K562 (cell line): Measurements from ENCODE around the gene MCM9. TPM values are rescaled to one million over a fixed set of nuclear protein-coding genes. Genes with fewer than 3 reads are reported as not detected.

Experiments
- ATF1 ChIP-seq, 2 experiments: fragments of 450-650 bp in 1 of 2; IDR thresholded peaks; 2 replicates each; pipeline ENCODE4 v1.6.1; 2016; ENCODE audit warnings: missing compliant biosample characterization in 1 of 2, missing genetic modification characterization in 1 of 2
- BRF1 ChIP-seq: IDR thresholded peaks from 3 replicates; pipeline ENCODE4 v1.6.1; 2011; ENCODE audit warnings: borderline replicate concordance, mild to moderate bottlenecking; ENCODE audit not compliant: insufficient read length; ENCODE audit errors: extremely low read depth
- CEBPG ChIP-seq, 3 experiments: fragments of 200-800 bp in 1 of 3; sonication (Bioruptor generic) in 1 of 3; sonication (generic) in 1 of 3; formaldehyde crosslinking in 1 of 3; IDR thresholded peaks in 2 of 3; conservative IDR thresholded peaks in 1 of 3; 2 replicates each; pipeline versions ENCODE4 v1.6.1 to v1.8.0; 2016 to 2022; ENCODE audit warnings: missing compliant biosample characterization in 2 of 3, missing genetic modification characterization in 2 of 3, mild to moderate bottlenecking in 1 of 3, missing genetic modification reagents in 1 of 3
- COPS2 ChIP-seq: fragments of 450-650 bp; conservative IDR thresholded peaks from 2 replicates; pipeline ENCODE4 v1.6.1; 2016; ENCODE audit warnings: mild to moderate bottlenecking, moderate library complexity
- ERF ChIP-seq: fragments of 450-650 bp; formaldehyde crosslinking; IDR thresholded peaks from 2 replicates; pipeline ENCODE4 v1.4.0; 2020; ENCODE audit warnings: mild to moderate bottlenecking, mixed read lengths
- FOXK2 ChIP-seq, 2 experiments: fragments of 450-650 bp; IDR thresholded peaks in 1 of 2; conservative IDR thresholded peaks in 1 of 2; 2 replicates each; pipeline ENCODE4 v1.6.1; 2016; ENCODE audit warnings: low read depth in 2 of 2, mild to moderate bottlenecking in 1 of 2
- FUS ChIP-seq: fragments of 200-400 bp; formaldehyde crosslinking; optimal IDR thresholded peaks from 2 replicates; pipeline ENCODE3; 2017; ENCODE audit warnings: low read depth, low read length
- HMGN3 ChIP-seq: IDR thresholded peaks from 2 replicates; pipeline ENCODE4 v1.6.1; 2011; ENCODE audit warnings: borderline replicate concordance, low read depth, mild to moderate bottlenecking, mixed read lengths, low read length; ENCODE audit not compliant: insufficient read length; ENCODE audit errors: extremely low read depth
- HOXB6 ChIP-seq: fragments of 250-450 bp; sonication (Bioruptor Pico); IDR thresholded peaks from 2 replicates; pipeline ENCODE4 v1.5.1; 2022; ENCODE audit warnings: mild to moderate bottlenecking, borderline replicate concordance
- PYGO2 ChIP-seq: fragments of 450-650 bp; IDR thresholded peaks from 2 replicates; pipeline ENCODE4 v1.6.1; 2016; ENCODE audit warnings: mild to moderate bottlenecking, missing genetic modification characterization, moderate library complexity, missing compliant biosample characterization
- TAL1 ChIP-seq: fragments of 450-650 bp; IDR thresholded peaks from 2 replicates; pipeline ENCODE4 v1.6.1; 2016; ENCODE audit warnings: mild to moderate bottlenecking
- TFAM ChIP-seq: fragments of 250-450 bp; sonication (Bioruptor Pico); conservative IDR thresholded peaks from 2 replicates; pipeline ENCODE4 v1.5.0; 2021; ENCODE audit warnings: mild to moderate bottlenecking, moderate library complexity
- YY1 ChIP-seq, 3 experiments: IDR thresholded peaks; 2 replicates each; pipeline ENCODE4 v1.6.1; 2011; ENCODE audit warnings: low read length in 2 of 3, mild to moderate bottlenecking in 2 of 3, moderate library complexity in 2 of 3, borderline replicate concordance in 1 of 3, control low read depth in 1 of 3, low read depth in 1 of 3; ENCODE audit not compliant: insufficient read depth in 3 of 3, insufficient replicate concordance in 2 of 3, control insufficient read depth in 1 of 3, insufficient read length in 1 of 3; ENCODE audit errors: extremely low read depth in 1 of 3
- ZNF184 ChIP-seq: sonication (generic); formaldehyde crosslinking; IDR thresholded peaks from 2 replicates; pipeline ENCODE4 v1.5.0; 2020; ENCODE audit warnings: missing genetic modification reagents
- ZNF316 ChIP-seq: fragments of 450-650 bp; IDR thresholded peaks from 2 replicates; pipeline ENCODE4 v1.6.1; 2016
- ZNF41 ChIP-seq: fragments of 250-450 bp; sonication (Bioruptor Pico); conservative IDR thresholded peaks from 2 replicates; pipeline ENCODE4 v1.4.0; 2020; ENCODE audit warnings: mild to moderate bottlenecking
- ZNF518B ChIP-seq: fragments of 250-450 bp; sonication (Bioruptor Pico); IDR thresholded peaks from 2 replicates; pipeline ENCODE4 v1.5.0; 2021; ENCODE audit warnings: mild to moderate bottlenecking, moderate library complexity
- ZNF57 ChIP-seq: fragments of 450-650 bp; formaldehyde crosslinking; IDR thresholded peaks from 2 replicates; pipeline ENCODE4 v1.4.0; 2020; ENCODE audit warnings: mild to moderate bottlenecking, moderate library complexity
- ZNF695 ChIP-seq: fragments of 450-650 bp; formaldehyde crosslinking; IDR thresholded peaks from 2 replicates; pipeline ENCODE4 v1.4.0; 2020; ENCODE audit warnings: mild to moderate bottlenecking, moderate library complexity
- ZNF77 ChIP-seq: fragments of 250-450 bp; sonication (Bioruptor Pico); IDR thresholded peaks from 2 replicates; pipeline ENCODE4 v1.5.0; 2020
- ZNF778 ChIP-seq: fragments of 450-650 bp; formaldehyde crosslinking; IDR thresholded peaks from 2 replicates; pipeline ENCODE4 v1.4.0; 2020; ENCODE audit warnings: mild to moderate bottlenecking, moderate library complexity
- polyA plus RNA-seq, 8 experiments: library from polyadenylated mRNA; depleted of rRNA in 4 of 8; stranded (reverse) in 5 of 8; unstranded in 3 of 8; fragments of >200 nt; fragmentation: Nextera tagmentation in 2 of 8; fragmentation: Illumina TruSeq in 1 of 8; extraction: Ambion mirVana in 2 of 8; extraction: Trizol in 1 of 8; gene quantifications; 2 replicates each; pipeline versions ENCODE4 v1.2.1 to v1.2.3, GENCODE V29; 2011 to 2014; ENCODE audit warnings: inconsistent platforms in 1 of 8, missing spikeins in 1 of 8
- total RNA-seq, 7 experiments: library from RNA; depleted of rRNA in 6 of 7; stranded (reverse); fragments of >200 nt in 6 of 7; fragmentation: Illumina TruSeq in 2 of 7; extraction: Trizol in 2 of 7; gene quantifications; 2 replicates each; pipeline versions ENCODE4 v1.2.1 to v1.2.3, GENCODE V29; 2011 to 2021; ENCODE audit warnings: low replicate concordance in 1 of 7
- TF ChIP-seq, protein P1 (sequence below): fragments of 250-450 bp; sonication (Bioruptor Pico); IDR thresholded peaks from 2 replicates; pipeline ENCODE4 v1.5.0; 2022; ENCODE audit warnings: mild to moderate bottlenecking

The MCM9 gene
- total and polyA plus RNA-seq, 9 of the 15 experiments (the other 6 are each of a cell fraction or from before 2014, with no cell fraction given), result 4.8 to 16.7 (median 11.6) TPM

DNA sequence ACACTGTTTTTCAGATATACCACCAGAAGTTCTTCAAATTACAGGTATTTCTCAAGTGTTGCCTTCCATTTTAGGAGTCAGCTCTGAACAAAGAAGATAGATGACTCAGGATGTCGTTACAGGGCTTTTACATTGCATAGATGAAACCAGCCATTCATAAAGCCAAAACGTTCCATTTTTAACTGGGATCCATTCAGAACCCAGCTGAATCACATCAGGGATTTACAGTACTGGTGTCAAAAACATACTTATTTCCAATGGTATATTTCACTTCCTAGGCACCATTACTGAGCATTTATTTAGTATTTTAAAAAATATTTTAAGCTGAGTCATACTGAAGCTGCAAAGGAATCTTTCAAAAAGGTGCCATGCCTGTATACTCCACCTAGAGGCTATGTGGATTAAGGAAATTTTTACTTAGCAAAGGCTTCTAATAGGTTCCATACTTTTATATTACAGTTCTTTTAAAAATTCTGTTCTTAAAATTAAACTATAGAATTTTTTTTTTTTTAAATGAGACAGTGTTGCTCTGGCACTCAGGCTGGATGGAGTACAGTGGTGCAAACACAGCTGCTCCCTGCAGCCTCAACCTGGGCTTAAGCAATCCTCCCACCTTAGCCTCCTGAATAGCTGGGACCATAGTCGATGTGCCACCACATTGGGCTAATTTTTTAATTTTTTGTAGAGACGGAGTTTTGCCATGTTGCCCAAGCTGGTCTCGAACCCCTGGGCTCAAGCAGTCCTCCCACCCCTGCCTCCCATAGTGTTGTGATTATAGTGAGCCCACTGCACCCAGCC, 38.4 kb downstream of the MCM9 start (continued):
- TF ChIP-seq ZNF518B, result no peak
- TF ChIP-seq CEBPG (CRISPR knock-in tag; IDR thresholded peaks at IDR 0.05), result no peak
- TF ChIP-seq CEBPG (tag; conservative IDR thresholded peaks at IDR 0.05 in 1 of 2, IDR thresholded peaks at IDR 0.05 in 1 of 2), result no peak; a peak in 1 of 4 replicates
- TF ChIP-seq ZNF41 (CRISPR knock-in tag), result no peak
- no peak for TF ChIP-seq ZNF77
- peak in 1 of 3 experiments; percentile 76 for TF ChIP-seq YY1 (IDR thresholded peaks at IDR 0.05; ENCODE audit: borderline replicate concordance in 1 of 3, control insufficient read depth in 1 of 3, extremely low read depth in 1 of 3, insufficient read depth in 3 of 3, insufficient read length in 1 of 3, insufficient replicate concordance in 2 of 3, low read depth in 1 of 3, low read length in 2 of 3)
- TF ChIP-seq, protein P1, sequence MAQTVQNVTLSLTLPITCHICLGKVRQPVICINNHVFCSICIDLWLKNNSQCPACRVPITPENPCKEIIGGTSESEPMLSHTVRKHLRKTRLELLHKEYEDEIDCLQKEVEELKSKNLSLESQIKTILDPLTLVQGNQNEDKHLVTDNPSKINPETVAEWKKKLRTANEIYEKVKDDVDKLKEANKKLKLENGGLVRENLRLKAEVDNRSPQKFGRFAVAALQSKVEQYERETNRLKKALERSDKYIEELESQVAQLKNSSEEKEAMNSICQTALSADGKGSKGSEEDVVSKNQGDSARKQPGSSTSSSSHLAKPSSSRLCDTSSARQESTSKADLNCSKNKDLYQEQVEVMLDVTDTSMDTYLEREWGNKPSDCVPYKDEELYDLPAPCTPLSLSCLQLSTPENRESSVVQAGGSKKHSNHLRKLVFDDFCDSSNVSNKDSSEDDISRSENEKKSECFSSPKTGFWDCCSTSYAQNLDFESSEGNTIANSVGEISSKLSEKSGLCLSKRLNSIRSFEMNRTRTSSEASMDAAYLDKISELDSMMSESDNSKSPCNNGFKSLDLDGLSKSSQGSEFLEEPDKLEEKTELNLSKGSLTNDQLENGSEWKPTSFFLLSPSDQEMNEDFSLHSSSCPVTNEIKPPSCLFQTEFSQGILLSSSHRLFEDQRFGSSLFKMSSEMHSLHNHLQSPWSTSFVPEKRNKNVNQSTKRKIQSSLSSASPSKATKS (CRISPR knock-in tag), result no peak
- TF ChIP-seq BRF1, result no peak
- TF ChIP-seq ZNF57 (CRISPR knock-in tag), result no peak
- no peak for TF ChIP-seq FOXK2 (conservative IDR thresholded peaks at IDR 0.05 in 1 of 2, IDR thresholded peaks at IDR 0.05 in 1 of 2; ENCODE audit: low read depth in 2 of 2)
- TF ChIP-seq TAL1, result no peak
- TF ChIP-seq ATF1 (CRISPR knock-in tag; IDR thresholded peaks at IDR 0.05), result no peak
- TF ChIP-seq ATF1 (tag; IDR thresholded peaks at IDR 0.05), result peak; percentile 20; the same call in 1 of the 2 replicates
- no peak for TF ChIP-seq ZNF778
- no peak for TF ChIP-seq ERF (CRISPR knock-in tag)
- TF ChIP-seq FUS, result no peak
- no peak for TF ChIP-seq HOXB6
- no peak for TF ChIP-seq PYGO2 (tag)
- no peak for TF ChIP-seq ZNF184
- TF ChIP-seq ZNF695, result no peak
- no peak for TF ChIP-seq HMGN3
- peak; percentile 98 for TF ChIP-seq ZNF316
- TF ChIP-seq COPS2, result no peak
- TF ChIP-seq TFAM (CRISPR knock-in tag), result no peak
